ENCODE measurements around the gene KRT28.
"Not testable (repeated sequence)": the region's sequence is repeated elsewhere in the genome, so short reads cannot be mapped to it uniquely, and the experiment has no call there.

The KRT28 gene

GRCh38 chr17:40818343-40818732 is 18.6 kb upstream of the KRT28 start:
- DNase-seq: no peak

GRCh38 chr17:40817103-40817682 is 17.4 kb upstream of the KRT28 start:
- DNase-seq: no peak

- no peak for DNase-seq
Observed at GRCh38 chr17:40816569-40816968, 16.8 kb upstream of the KRT28 start.

- DNase-seq: no peak
Observed at GRCh38 chr17:40815381-40815780, 15.6 kb upstream of the KRT28 start.

DNA sequence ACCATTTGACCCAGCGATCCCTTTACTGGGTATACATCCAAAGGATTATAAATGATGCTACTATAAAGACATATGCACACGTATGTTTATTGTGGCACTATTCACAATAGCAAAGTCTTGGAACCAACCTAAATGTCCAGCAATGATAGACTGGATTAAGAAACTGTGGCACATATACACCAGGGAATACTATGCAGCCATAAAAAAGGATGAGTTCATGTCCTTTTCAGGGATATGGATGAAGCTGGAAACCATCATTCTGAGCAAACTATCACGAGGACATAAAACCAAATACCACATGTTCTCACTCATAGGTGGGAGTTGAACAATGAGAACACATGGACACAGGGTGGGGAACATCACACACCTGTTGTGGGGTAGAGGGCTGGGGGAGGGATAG is 14.9 kb upstream of the KRT28 start:
- not testable (repeated sequence) for DNase-seq

GRCh38 chr17:40813804-40814203 is 14.0 kb upstream of the KRT28 start:
- DNase-seq: peak; percentile 22

DNA sequence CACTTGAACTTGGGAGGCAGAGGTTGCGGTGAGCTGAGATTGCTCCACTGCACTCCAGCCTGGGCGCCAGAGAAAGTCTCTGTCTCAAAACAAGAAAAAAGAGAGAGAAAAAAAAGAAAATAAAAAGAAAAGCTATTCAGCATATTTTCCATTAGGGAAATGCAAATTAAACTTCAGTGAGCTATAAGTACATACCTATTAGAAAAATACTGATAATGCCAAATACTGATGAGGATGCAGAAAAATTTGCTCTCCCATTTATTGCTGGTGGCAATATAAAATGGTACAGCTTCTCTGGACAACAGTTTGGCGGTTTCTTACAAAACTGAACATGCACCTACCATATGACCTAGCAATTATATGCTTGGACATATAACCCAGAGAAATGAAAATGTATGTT is 12.9 kb upstream of the KRT28 start:
- no peak for DNase-seq

GRCh38 chr17:40810494-40810893 is 10.7 kb upstream of the KRT28 start:
- peak; percentile 70 for DNase-seq

DNA sequence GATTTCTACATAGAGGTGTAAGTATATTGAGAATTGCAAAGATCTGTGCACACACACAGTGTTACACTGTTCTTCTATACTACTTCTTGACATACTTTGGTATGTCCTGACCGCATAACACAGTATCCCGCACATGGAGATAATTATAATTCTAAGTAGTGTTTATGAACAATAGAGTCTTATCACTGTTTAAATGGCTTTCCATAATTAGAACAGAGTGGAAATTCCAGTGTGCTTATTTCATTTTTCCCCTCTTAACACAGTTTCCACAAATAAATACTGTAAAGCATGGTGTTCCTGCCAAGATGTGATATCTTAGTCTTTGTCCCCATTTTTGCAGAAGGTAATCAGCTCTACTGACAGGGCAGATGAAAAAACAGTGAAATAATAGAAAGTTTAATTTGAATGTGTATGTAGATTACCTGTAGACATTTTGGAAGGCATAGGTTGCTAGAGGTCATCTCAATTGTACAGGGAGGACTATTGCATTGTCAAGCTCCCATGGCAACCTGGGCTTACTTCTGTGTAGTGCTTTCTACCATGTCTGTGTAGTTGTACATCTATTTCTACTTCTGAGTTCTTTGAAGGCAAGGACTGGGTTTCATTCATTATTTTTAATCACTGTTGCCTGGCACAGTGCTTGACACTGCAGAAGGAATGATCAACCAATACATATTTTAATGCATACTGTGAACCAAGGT is 10.1 kb upstream of the KRT28 start:
- DNase-seq: peak; percentile 73

- DNase-seq: no peak
Observed at GRCh38 chr17:40806131-40806530, 6.4 kb upstream of the KRT28 start.

GRCh38 chr17:40803617-40804082 is 3.9 kb upstream of the KRT28 start:
- peak; percentile 69 for DNase-seq

GRCh38 chr17:40801157-40801556 is 1.4 kb upstream of the KRT28 start:
- no peak for DNase-seq

DNA sequence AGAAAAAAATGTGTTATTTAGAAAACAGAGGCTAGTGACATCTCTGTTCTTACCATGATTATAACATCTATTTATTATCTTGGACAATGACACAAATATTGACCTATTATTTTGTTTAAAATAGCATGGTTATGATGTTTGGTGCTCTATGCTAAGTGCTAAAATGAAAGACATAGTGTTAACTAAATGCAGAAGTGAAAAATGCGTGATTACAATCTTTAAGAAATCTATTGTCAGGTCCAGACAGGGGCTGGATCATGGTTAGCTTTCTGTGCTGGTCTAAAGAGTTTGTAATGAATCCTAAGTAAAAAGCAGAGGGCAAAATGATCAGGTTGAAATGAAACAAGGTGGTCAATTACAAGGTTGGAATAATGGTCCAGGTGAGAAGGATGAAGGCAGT is 622 bp upstream of the KRT28 start:
- DNase-seq: no peak

DNA sequence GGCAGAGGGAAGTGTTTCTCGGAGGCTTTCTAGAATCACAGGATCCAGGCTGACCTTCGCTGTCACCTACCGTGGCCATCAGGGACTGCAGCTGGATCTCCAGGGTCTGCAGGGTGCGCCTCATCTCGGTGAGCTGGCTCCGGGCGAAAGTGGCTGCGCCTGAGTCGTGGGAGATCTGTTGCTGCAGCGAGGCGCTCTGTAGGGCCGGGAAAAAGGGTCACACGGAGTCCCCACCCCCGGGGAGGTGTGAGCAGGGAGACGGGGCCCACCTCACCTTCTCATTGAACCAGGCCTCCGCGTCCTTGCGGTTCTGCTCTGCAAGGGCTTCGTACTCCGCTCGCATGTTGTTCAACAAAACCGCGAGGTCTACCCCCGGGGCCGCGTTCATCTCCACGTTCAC is 2.9 kb downstream of the KRT28 start:
- DNase-seq: no peak

- no peak for DNase-seq
Observed at GRCh38 chr17:40795019-40795667, 4.6 kb downstream of the KRT28 start.

- DNase-seq: no peak
Observed at GRCh38 chr17:40794466-40794865, 5.3 kb downstream of the KRT28 start.

DNA sequence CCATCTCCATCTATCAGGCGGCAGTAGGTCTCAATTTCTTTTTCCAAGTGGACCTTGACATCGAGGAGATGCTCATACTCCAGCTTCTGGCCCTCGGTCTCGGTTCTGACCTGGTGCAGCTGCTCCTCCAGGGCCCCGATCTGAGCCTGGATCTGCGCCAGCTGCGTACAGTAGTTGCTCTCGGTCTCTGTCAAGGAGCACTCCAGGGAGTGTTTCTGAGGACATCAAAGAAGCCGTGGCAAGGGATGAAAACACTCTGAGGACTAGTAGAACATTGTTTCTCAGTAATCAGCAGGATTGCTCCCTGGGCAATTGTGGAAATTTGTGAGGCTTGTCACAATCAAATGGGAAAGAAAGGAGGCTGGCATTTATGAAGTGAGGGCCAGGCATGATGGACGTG is 5.9 kb downstream of the KRT28 start:
- DNase-seq: no peak

DNA sequence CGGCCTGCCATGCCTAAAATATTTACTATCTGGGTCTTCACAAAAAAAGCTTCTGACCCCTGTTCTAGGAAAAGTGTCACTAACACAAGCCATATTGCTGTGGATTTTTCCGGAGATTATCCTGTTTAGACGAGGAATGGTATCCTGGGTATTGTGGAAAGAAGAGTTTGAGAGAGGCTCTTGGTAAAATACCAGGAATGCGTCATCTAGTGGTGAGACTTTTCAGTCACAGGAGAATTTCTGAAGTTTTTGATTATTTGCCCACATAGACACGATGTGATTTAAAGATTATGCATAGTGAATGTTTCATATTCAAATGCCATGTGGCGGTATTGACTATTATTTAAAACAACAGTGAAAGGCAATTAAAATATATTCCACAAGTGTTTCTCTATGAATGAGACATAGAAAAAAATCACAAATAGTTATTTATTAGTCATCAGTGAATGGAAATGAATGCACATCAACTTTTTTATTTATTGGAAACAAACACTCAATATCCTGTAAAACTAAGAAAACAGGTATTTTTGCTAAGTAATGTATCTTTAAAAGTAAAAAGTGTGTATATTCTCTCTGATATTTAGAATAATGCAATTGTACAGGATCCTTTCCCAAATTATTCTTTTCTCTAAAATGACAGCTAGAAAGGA is 7.8 kb downstream of the KRT28 start:
- peak; percentile 31 for DNase-seq

DNA sequence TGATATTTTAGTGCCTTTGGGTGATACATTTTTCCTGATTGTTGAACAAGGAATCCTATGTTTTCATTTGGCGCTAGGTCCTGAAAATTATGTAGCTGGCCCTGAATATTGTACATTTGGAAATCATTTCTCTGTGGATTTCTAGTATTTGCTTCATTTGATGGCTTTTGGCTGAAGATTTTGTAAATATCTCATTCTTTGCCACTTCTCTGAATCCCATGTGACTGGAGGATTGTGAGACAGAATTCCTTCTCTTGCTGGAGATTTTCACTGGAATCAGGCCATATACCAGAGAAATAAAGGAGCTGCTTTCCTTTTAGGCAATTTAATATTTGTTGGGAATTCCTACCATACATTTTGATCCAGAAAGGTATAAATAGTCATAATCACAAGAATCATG is 8.6 kb downstream of the KRT28 start:
- DNase-seq: no peak

GRCh38 chr17:40782450-40782849 is 17.3 kb downstream of the KRT28 start, which contains the start of gene KRT27:
KRT27 (minus strand) TSS chr17:40782550; CDS start chr17:40782493, 57 bp downstream.
- DNase-seq: no peak

- DNase-seq: no peak
Observed at GRCh38 chr17:40779181-40779909, 20.4 kb downstream of the KRT28 start.

DNA sequence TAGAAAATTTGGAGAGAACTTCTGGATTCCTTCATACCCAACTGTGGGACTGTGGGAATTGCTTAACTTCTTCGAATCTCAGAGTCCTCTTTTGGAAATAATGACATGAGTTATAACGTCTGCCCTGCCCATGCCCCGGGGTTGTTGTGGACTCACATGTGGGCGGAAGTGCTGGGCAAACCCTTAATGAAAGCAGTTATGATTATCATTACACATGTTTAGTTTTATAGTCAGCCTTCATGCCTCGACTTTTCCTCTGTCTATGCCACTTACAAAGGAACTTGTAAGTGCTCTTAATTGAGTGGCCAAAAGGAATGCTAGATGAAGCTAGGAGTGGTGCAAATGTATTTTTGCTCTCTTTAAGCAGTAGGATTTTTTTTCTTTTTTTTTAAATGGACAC is 21.3 kb downstream of the KRT28 start:
- DNase-seq: no peak

GRCh38 chr17:40777971-40778370 is 21.8 kb downstream of the KRT28 start:
- no peak for DNase-seq
